ENCODE measurements around the gene CFAP300. TPM values are rescaled to one million over a fixed set of nuclear protein-coding genes. Genes with fewer than 3 reads are reported as not detected.

Gene CFAP300
- total RNA-seq: 5.6 TPM

DNA sequence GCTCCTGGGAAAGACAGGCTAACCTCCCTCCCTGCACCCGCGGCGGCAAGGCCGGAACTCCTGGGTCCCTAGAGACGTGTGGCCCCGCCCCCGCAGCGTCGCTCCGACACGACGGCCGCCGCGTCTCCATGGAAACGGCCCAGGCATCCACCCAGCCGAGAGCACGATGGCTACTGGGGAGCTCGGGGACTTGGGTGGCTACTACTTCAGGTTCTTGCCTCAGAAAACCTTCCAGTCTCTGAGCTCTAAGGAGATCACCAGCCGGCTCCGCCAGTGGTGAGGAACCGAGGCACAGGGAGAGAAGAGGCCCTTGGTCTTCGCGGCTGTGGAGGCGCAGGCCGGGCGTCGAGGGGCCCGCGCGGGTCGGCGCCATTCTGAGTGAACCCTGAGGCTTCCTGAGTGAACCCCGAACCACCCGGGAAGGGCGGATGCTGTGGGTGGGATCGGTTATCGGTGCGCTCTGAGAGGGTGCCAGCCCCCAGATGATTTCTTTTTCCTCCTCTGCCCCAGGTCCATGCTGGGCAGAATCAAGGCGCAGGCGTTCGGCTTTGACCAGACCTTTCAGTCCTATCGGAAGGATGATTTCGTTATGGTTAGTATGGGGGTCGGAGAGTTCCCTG, at the start of gene CFAP300:
Gene CFAP300 (plus strand): TSS at position 133 of the 620 bp plus-strand sequence. CDS start 34 bp downstream, at position 167.

DNA sequence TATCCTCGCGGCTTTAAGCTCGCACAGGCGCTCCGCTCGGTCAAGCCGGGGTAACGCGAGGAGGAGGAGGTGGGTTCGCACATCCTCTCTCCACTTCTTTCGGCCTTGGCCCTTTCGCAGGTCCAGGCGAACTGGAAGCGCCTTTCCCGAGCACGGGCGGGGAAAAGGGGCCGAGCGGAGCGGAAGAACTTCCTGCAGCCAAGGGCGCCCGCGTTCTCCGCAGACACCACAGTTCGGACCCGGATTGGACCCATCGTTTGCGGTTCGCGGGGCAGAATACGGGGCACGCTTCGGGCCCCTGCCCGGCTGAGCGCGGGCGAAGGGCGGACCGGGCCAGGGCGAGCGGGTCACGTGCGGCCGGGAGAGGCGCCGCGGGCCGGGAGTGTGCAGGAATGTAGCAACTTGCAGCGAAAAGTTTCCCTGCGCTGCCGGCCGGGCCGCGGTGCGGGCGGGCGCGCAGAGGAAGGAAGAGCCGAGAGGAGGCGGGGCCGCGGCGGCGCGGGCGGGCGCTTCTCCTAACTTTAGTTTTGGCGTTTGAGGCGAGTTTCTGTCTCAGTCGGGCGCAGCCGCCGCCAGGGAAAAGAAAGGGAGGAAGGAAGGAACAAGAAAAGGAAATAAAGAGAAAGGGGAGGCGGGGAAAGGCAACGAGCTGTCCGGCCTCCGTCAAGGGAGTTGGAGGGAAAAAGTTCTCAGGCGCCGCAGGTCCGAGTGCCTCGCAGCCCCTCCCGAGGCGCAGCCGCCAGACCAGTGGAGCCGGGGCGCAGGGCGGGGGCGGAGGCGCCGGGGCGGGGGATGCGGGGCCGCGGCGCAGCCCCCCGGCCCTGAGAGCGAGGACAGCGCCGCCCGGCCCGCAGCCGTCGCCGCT, 62.9 kb downstream of the CFAP300 start, which contains the start of gene YAP1:
Gene YAP1 (plus strand): TSS at position 552 of the 865 bp plus-strand sequence. CDS start 402 bp downstream, outside the sequence.

Other genes with a start within 250 kb of the CFAP300 start
- 17.2 TPM for gene CEP126, start 132.4 kb upstream of the CFAP300 start, total RNA-seq
- 0.93 TPM for gene ANGPTL5, start 130.9 kb upstream of the CFAP300 start, total RNA-seq
- 137 TPM for gene YAP1, start 63.0 kb downstream of the CFAP300 start, total RNA-seq